H1 (cell line): Measurements from ENCODE around the gene YIPF2. TPM values are rescaled to one million over a fixed set of nuclear protein-coding genes. Genes with fewer than 3 reads are reported as not detected.

Source experiments
- CTCF ChIA-PET: fragments of 300-600 bp; sonication (Branson Sonifier 250); formaldehyde crosslinking; loops from one replicate; lab custom pipeline; 2021; ENCODE audit not compliant: partially characterized antibody; lab: Charles Lee
- POLR2A ChIA-PET: fragments of 300-600 bp; sonication (Branson Sonifier 250); formaldehyde crosslinking; loops from one replicate; lab custom pipeline; 2021; ENCODE audit warnings: inconsistent platforms; ENCODE audit not compliant: partially characterized antibody; lab: Charles Lee
- DNase-seq, 2 experiments: peaks; one replicate each; pipeline versions ENCODE4 v3.0.0 to v3.0.0-alpha.2; 2010 to 2022; ENCODE audit warnings: low spot score in 2 of 2, low read depth in 1 of 2, mixed read lengths in 1 of 2
- FAIRE-seq: peaks from 2 replicates; lab custom pipeline; 2011; peaks lifted over from hg19 to GRCh38; lab: Jason Lieb, UNC
- H2AFZ ChIP-seq: 2 replicates; pipeline ENCODE4 v1.8.1; 2012; ENCODE audit warnings: low read length, inconsistent platforms
- H2AK5ac ChIP-seq: 2 replicates; pipeline ENCODE4 v1.6.1; 2013; ENCODE audit warnings: low read depth, low read length
- H2BK120ac ChIP-seq: replicated peaks from 2 replicates; pipeline ENCODE3; 2013; ENCODE audit warnings: low read depth, low read length, inconsistent platforms
- H2BK12ac ChIP-seq: 2 replicates; pipeline ENCODE4 v1.6.1; 2013; ENCODE audit warnings: low read depth, low read length
- H2BK15ac ChIP-seq: 2 replicates; pipeline ENCODE4 v1.6.1; 2013; ENCODE audit warnings: low read length
- H2BK20ac ChIP-seq: 2 replicates; pipeline ENCODE4 v1.6.1; 2013; ENCODE audit warnings: low read length
- H2BK5ac ChIP-seq: 2 replicates; pipeline ENCODE4 v1.6.1; 2013; ENCODE audit warnings: low read depth, low read length
- H3K14ac ChIP-seq: 2 replicates; pipeline ENCODE4 v1.6.1; 2013; ENCODE audit warnings: inconsistent platforms; ENCODE audit not compliant: insufficient read length
- H3K18ac ChIP-seq: 2 replicates; pipeline ENCODE4 v1.6.1; 2013; ENCODE audit warnings: low read length; ENCODE audit errors: extremely low read depth
- H3K23ac ChIP-seq: 2 replicates; pipeline ENCODE4 v1.6.1; 2013; ENCODE audit warnings: inconsistent platforms; ENCODE audit not compliant: insufficient read length
- H3K23me2 ChIP-seq: 2 replicates; pipeline ENCODE4 v1.6.1; 2013; ENCODE audit warnings: low read depth, low read length
- H3K27ac ChIP-seq: 2 replicates; pipeline ENCODE4 v1.6.1; 2011; ENCODE audit warnings: low read depth, low read length, inconsistent platforms
- H3K27me3 ChIP-seq, 4 experiments: replicated peaks in 1 of 4; 1 replicate in 1 of 4; 2 replicates in 3 of 4; pipeline versions ENCODE4 v1.6.1 to v1.8.1; 2011 to 2013; ENCODE audit warnings: low read length in 3 of 4, mild to moderate bottlenecking in 3 of 4, inconsistent platforms in 2 of 4, mixed read lengths in 2 of 4, moderate library complexity in 1 of 4; ENCODE audit not compliant: control insufficient read depth in 3 of 4, insufficient read depth in 3 of 4; ENCODE audit errors: extremely low read depth in 1 of 4
- H3K36me3 ChIP-seq, 4 experiments: 2 replicates each; pipeline versions ENCODE4 v1.6.1 to v1.8.1; 2011 to 2013; ENCODE audit warnings: mild to moderate bottlenecking in 4 of 4, low read length in 3 of 4, moderate library complexity in 2 of 4, control low read depth in 1 of 4, inconsistent platforms in 1 of 4; ENCODE audit not compliant: insufficient read depth in 4 of 4, control insufficient read depth in 2 of 4
- H3K4ac ChIP-seq: replicated peaks from 2 replicates; pipeline ENCODE3; 2013; ENCODE audit warnings: low read length, low read depth, mixed read lengths, inconsistent platforms; ENCODE audit not compliant: insufficient read length
- H3K4me1 ChIP-seq, 4 experiments: replicated peaks in 1 of 4; 1 replicate in 1 of 4; 2 replicates in 3 of 4; pipeline versions ENCODE4 v1.6.1 to v1.8.1; 2011 to 2013; ENCODE audit warnings: low read length in 3 of 4, inconsistent platforms in 2 of 4, mixed read lengths in 1 of 4; ENCODE audit not compliant: insufficient read depth in 4 of 4, control insufficient read depth in 3 of 4
- H3K4me2 ChIP-seq, 2 experiments: 2 replicates each; pipeline versions ENCODE4 v1.6.1 to v1.8.1; 2011 to 2013; ENCODE audit warnings: low read depth in 2 of 2, low read length in 2 of 2, control low read depth in 1 of 2, inconsistent platforms in 1 of 2, mild to moderate bottlenecking in 1 of 2; ENCODE audit not compliant: insufficient read depth in 1 of 2
- H3K4me3 ChIP-seq, 4 experiments: fragments of 200-600, 300-600 bp in 1 of 4; sonication (generic), shearing (Covaris generic), sonication (Bioruptor Twin) in 1 of 4; 2 replicates each; pipeline versions ENCODE4 v1.5.1 to v1.8.1; 2011 to 2016; ENCODE audit warnings: low read length in 4 of 4, low read depth in 3 of 4, control low read depth in 2 of 4, inconsistent platforms in 2 of 4, mild to moderate bottlenecking in 2 of 4, mixed read lengths in 1 of 4, moderate library complexity in 1 of 4; ENCODE audit not compliant: insufficient read depth in 2 of 4; ENCODE audit errors: extremely low read depth in 1 of 4
- H3K56ac ChIP-seq: replicated peaks from 2 replicates; pipeline ENCODE3; 2013; ENCODE audit warnings: low read depth, mild to moderate bottlenecking, mixed read lengths, low read length, inconsistent platforms; ENCODE audit not compliant: insufficient read length
- H3K79me1 ChIP-seq: 2 replicates; pipeline ENCODE4 v1.6.1; 2013; ENCODE audit warnings: low read depth, low read length, control low read depth
- H3K79me2 ChIP-seq, 2 experiments: 2 replicates each; pipeline versions ENCODE4 v1.6.1 to v1.8.1; 2012 to 2013; ENCODE audit warnings: low read length in 2 of 2, mild to moderate bottlenecking in 2 of 2, inconsistent platforms in 1 of 2; ENCODE audit not compliant: insufficient read depth in 2 of 2, control insufficient read depth in 1 of 2
- H3K9ac ChIP-seq, 4 experiments: replicated peaks in 1 of 4; 1 replicate in 1 of 4; 2 replicates in 3 of 4; pipeline versions ENCODE4 v1.6.1 to v1.8.1; 2011 to 2013; ENCODE audit warnings: low read depth in 3 of 4, low read length in 3 of 4, control low read depth in 2 of 4, mild to moderate bottlenecking in 2 of 4, moderate library complexity in 2 of 4, inconsistent platforms in 1 of 4; ENCODE audit errors: extremely low read depth in 1 of 4
- H3K9me3 ChIP-seq, 2 experiments: 2 replicates each; pipeline versions ENCODE4 v1.6.1 to v1.8.1; 2012 to 2013; ENCODE audit warnings: mild to moderate bottlenecking in 2 of 2, moderate library complexity in 2 of 2, control low read depth in 1 of 2, inconsistent platforms in 1 of 2, low read depth in 1 of 2, low read length in 1 of 2, mixed read lengths in 1 of 2; ENCODE audit not compliant: insufficient read depth in 2 of 2
- H4K20me1 ChIP-seq, 2 experiments: replicated peaks in 1 of 2; 2 replicates each; pipeline versions ENCODE3 to v1.8.1; 2011 to 2013; ENCODE audit warnings: inconsistent platforms in 2 of 2, low read length in 2 of 2, mild to moderate bottlenecking in 1 of 2; ENCODE audit not compliant: insufficient read depth in 2 of 2, control insufficient read depth in 1 of 2
- H4K5ac ChIP-seq: 2 replicates; pipeline ENCODE4 v1.6.1; 2013; ENCODE audit warnings: low read length, low read depth, mixed read lengths, inconsistent platforms; ENCODE audit not compliant: insufficient read length
- H4K8ac ChIP-seq: 2 replicates; pipeline ENCODE4 v1.8.0; 2013; ENCODE audit warnings: mild to moderate bottlenecking, moderate library complexity, low read length, inconsistent platforms; ENCODE audit not compliant: insufficient read depth; ENCODE audit errors: extremely low read depth
- H4K91ac ChIP-seq: replicated peaks from 2 replicates; pipeline ENCODE3; 2013; ENCODE audit warnings: low read length, mixed read lengths, inconsistent platforms; ENCODE audit not compliant: insufficient read length
- BRCA1 ChIP-seq: IDR thresholded peaks from 2 replicates; pipeline ENCODE4 v1.6.1; 2012; ENCODE audit warnings: low read depth, low read length, improper control_type of control experiment
- CBX5 ChIP-seq: fragments of 300-800, 300-1000 bp; sonication (generic); IDR thresholded peaks from 2 replicates; pipeline ENCODE4 v1.7.1; 2016; ENCODE audit warnings: antibody characterized with exemption, low read length, low read depth
- CHD2 ChIP-seq: IDR thresholded peaks from 2 replicates; pipeline ENCODE4 v1.6.1; 2012; ENCODE audit warnings: low read length, improper control_type of control experiment
- JUN ChIP-seq: IDR thresholded peaks from 2 replicates; pipeline ENCODE4 v1.6.1; 2011; ENCODE audit warnings: low read depth, mild to moderate bottlenecking, improper control_type of control experiment, low read length
- JUND ChIP-seq: IDR thresholded peaks from 2 replicates; pipeline ENCODE4 v1.6.1; 2011; ENCODE audit warnings: mild to moderate bottlenecking, improper control_type of control experiment, low read length
- POLR2A ChIP-seq, 2 experiments: IDR thresholded peaks; 1 replicate in 1 of 2; 2 replicates in 1 of 2; pipeline ENCODE4 v1.6.1; 2011; ENCODE audit warnings: low read depth in 2 of 2, low read length in 2 of 2, mild to moderate bottlenecking in 2 of 2; ENCODE audit errors: control extremely low read depth in 1 of 2
- RBBP5 ChIP-seq: IDR thresholded peaks from 2 replicates; pipeline ENCODE4 v1.7.1; 2012; ENCODE audit warnings: low read depth, mild to moderate bottlenecking, inconsistent platforms, low read length, moderate library complexity, borderline replicate concordance
- SIN3A ChIP-seq, 2 experiments: IDR thresholded peaks in 1 of 2; conservative IDR thresholded peaks in 1 of 2; 2 replicates each; pipeline ENCODE4 v1.6.1; 2011 to 2012; ENCODE audit warnings: low read length in 2 of 2, improper control_type of control experiment in 1 of 2, low read depth in 1 of 2, mild to moderate bottlenecking in 1 of 2
- SRF ChIP-seq: IDR thresholded peaks from 2 replicates; pipeline ENCODE4 v1.6.1; 2011; ENCODE audit warnings: mild to moderate bottlenecking, low read depth, low read length, moderate library complexity
- TAF1 ChIP-seq: IDR thresholded peaks from 2 replicates; pipeline ENCODE4 v1.6.1; 2011; ENCODE audit warnings: mild to moderate bottlenecking, low read depth, low read length
- WGBS, 2 experiments: shearing (Covaris generic) in 1 of 2; methylation state at CpG; one replicate each; pipeline versions ENCODE4 v1.1.6 to v1.1.7; 2013 to 2015; ENCODE audit warnings: low lambda C conversion rate in 2 of 2, mixed read lengths in 2 of 2, inconsistent platforms in 1 of 2, low coverage in 1 of 2, missing lambda C conversion rate in 1 of 2; ENCODE audit not compliant: insufficient replicate concordance in 2 of 2, insufficient coverage in 1 of 2, insufficient read length in 1 of 2; ENCODE audit errors: extremely low coverage in 1 of 2, missing lambda C conversion rate in 1 of 2; 5-methylcytosine and 5-hydroxymethylcytosine counted together
- polyA plus RNA-seq, 7 experiments: library from polyadenylated mRNA; depleted of rRNA in 3 of 7; stranded (reverse) in 5 of 7; unstranded in 2 of 7; fragments of >200 nt in 5 of 7; fragments of 200-250 nt in 2 of 7; gene quantifications; 1 replicate in 5 of 7; 2 replicates in 1 of 7; 4 replicates in 1 of 7; pipeline versions ENCODE4 v1.2.1 to v1.2.3, GENCODE V29; 2011 to 2013; ENCODE audit warnings: missing spikeins in 2 of 7, mixed read lengths in 2 of 7
- total RNA-seq: library from RNA; stranded (reverse); fragmentation: NEBNext Ultra II Directional; extraction: Animal tissue kit (Norgen Biotek cat#: 25700); gene quantifications from 2 replicates; pipeline ENCODE4 v1.2.1, GENCODE V29; 2021
- TF ChIP-seq, protein P1 (sequence below): IDR thresholded peaks from 2 replicates; pipeline ENCODE4 v1.6.1; 2011; ENCODE audit warnings: low read depth, mild to moderate bottlenecking, low read length; ENCODE audit not compliant: insufficient read depth

The YIPF2 gene
- total and polyA plus RNA-seq, 2 of the 8 experiments (the other 6 are each of a cell fraction or from before 2014, with no cell fraction given): 48.3 to 112 TPM

DNA sequence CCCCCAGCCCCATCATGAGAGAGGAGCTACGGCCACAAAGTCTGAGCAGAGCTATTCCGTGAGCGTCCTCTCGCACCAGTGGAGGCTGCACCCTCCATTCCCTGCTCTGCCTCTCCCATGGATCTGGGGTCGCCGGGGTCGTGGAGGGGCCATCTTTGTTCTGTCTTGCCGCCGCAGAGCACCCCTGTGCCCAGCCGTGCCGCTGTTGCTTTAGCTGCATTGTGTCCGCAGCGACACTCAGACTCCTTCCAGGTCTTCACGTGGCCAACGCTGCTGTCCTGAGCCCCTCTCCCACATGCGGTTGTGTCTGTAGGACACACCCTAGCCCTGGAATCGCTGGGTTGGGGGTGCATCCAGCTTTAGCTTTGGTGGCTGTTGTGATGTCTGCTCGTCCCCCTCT lies 15.8 kb downstream of the YIPF2 start:
- no peak for DNase-seq
- H3K79me1 ChIP-seq: peaks cover 2% of the 10 kb centered on the region
- no peak overlapping the region for H4K5ac ChIP-seq
- no peak overlapping the region for H2BK12ac ChIP-seq
- no peak overlapping the region for H2AFZ ChIP-seq
- H3K4ac ChIP-seq: no peak overlapping the region
- H3K36me3 ChIP-seq: peaks cover 16 to 39% (median 25%) of the 10 kb centered on the region in 4 experiments
- no peak overlapping the region for H2AK5ac ChIP-seq
- H2BK20ac ChIP-seq: no peak overlapping the region
- no peak overlapping the region for H3K56ac ChIP-seq
- WGBS, 2 experiments: 92% methylated on average over 17 of the region's 18 CpGs; no CpG with 5 or more reads in 1 of the 2 experiments
- H3K23ac ChIP-seq: no peak overlapping the region
- H3K27me3 ChIP-seq: no peaks in the 10 kb centered on the region
- H2BK5ac ChIP-seq: no peak overlapping the region; the same call in 1 of the 2 replicates
- H2BK15ac ChIP-seq: no peak overlapping the region
- H3K27ac ChIP-seq: no peak overlapping the region
- ChIA-PET POLR2A (interaction anchor here (1.0 to 1.5 kb wide), 3 partner anchors 10 to 38 kb away, joined by 3 to 5 read pairs (median 4); no protein-coding TSS in a partner anchor), CTCF (interaction anchor here (0.7 to 1.0 kb wide), 3 partner anchors 24 to 203 kb away, joined by 3 read pairs; no protein-coding TSS in a partner anchor)
- no peak overlapping the region for H4K8ac ChIP-seq
- no peak overlapping the region for H3K18ac ChIP-seq
- H2BK120ac ChIP-seq: no peak overlapping the region
- H3K23me2 ChIP-seq: no peaks in the 10 kb centered on the region
- peaks cover 0 to 15% of the 10 kb centered on the region in 2 experiments for H4K20me1 ChIP-seq
- H3K4me3 ChIP-seq: no peak overlapping the region
- FAIRE-seq: no peak
- H3K14ac ChIP-seq: no peak overlapping the region
- H3K79me2 ChIP-seq: no peaks in the 10 kb centered on the region
- H3K9ac ChIP-seq: no peak overlapping the region
- H3K9me3 ChIP-seq: no peaks in the 10 kb centered on the region
- TF ChIP-seq POLR2A (IDR thresholded peaks at IDR 0.05; ENCODE audit: control extremely low read depth in 1 of 2, low read depth in 2 of 2, low read length in 2 of 2): no peak
- no peak for TF ChIP-seq SRF
- TF ChIP-seq JUN: no peak
- TF ChIP-seq TAF1: no peak
- TF ChIP-seq JUND: no peak
- TF ChIP-seq CHD2: no peak
- no peak for TF ChIP-seq BRCA1
- TF ChIP-seq RBBP5: no peak
- TF ChIP-seq, protein P1, sequence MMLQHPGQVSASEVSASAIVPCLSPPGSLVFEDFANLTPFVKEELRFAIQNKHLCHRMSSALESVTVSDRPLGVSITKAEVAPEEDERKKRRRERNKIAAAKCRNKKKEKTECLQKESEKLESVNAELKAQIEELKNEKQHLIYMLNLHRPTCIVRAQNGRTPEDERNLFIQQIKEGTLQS: no peak
- TF ChIP-seq SIN3A (conservative IDR thresholded peaks at IDR 0.05 in 1 of 2, IDR thresholded peaks at IDR 0.05 in 1 of 2; ENCODE audit: low read depth in 1 of 2, low read length in 2 of 2): no peak
- no peak for TF ChIP-seq CBX5
- H4K91ac ChIP-seq: no peak overlapping the region
- H3K4me1 ChIP-seq: no peaks in the 10 kb centered on the region; a peak in 2 of 7 replicates
- H3K4me2 ChIP-seq: no peak overlapping the region
